GM12878 (cell line): ENCODE measurements around the gene MRPL1. TPM values are rescaled to one million over a fixed set of nuclear protein-coding genes. Genes with fewer than 3 reads are reported as not detected.

Experiments used
- ATAC-seq: fragments of 200-7000 bp; cut with Tn5 transposase; 3 replicates; pipeline ENCODE4 v1.9.1; 2020; ENCODE audit warnings: mild to moderate bottlenecking, moderate library complexity
- BruUV-seq: library from RNA; stranded (reverse); fragments of 400-500 nt; replicated peaks from 2 replicates; lab custom pipeline; 2021; lab: Mats Ljungman, UMichigan
- CTCF ChIA-PET: fragments of 300-600 bp; sonication (Branson Sonifier 250); formaldehyde crosslinking; extraction: SDS; loops from one replicate; lab custom pipeline; 2021; ENCODE audit warnings: inconsistent platforms; lab: Yijun Ruan, JAX
- POLR2A ChIA-PET: fragments of 350-600 bp; formaldehyde crosslinking; extraction: SDS; loops from one replicate; lab custom pipeline; 2021; ENCODE audit warnings: inconsistent platforms; lab: Charles Lee
- RAD21 ChIA-PET: fragments of 300-600 bp; sonication (Branson Sonifier 250); formaldehyde crosslinking; loops from one replicate; lab custom pipeline; 2023; ENCODE audit warnings: antibody characterized with exemption; ENCODE audit not compliant: unreplicated experiment; lab: Charles Lee
- SMC1A ChIA-PET: fragments of 300-600 bp; sonication (Branson Sonifier 250); formaldehyde crosslinking; loops from one replicate; lab custom pipeline; 2023; ENCODE audit not compliant: unreplicated experiment, uncharacterized antibody; lab: Charles Lee
- DNase-seq: peaks from one replicate; pipeline ENCODE4 v3.0.0-alpha.2; 2011; ENCODE audit warnings: low read depth, low spot score
- FAIRE-seq: peaks from 3 replicates; lab custom pipeline; 2011; peaks lifted over from hg19 to GRCh38; lab: Jason Lieb, UNC
- H2AFZ ChIP-seq: 2 replicates; pipeline ENCODE4 v1.6.0; 2011; ENCODE audit warnings: low read depth, low read length, control low read depth; ENCODE audit not compliant: control insufficient read depth
- H3K27ac ChIP-seq: 2 replicates; pipeline ENCODE4 v1.5.1; 2011; ENCODE audit warnings: control low read depth; ENCODE audit not compliant: control insufficient read depth, insufficient read depth
- H3K27me3 ChIP-seq, 2 experiments: replicated peaks in 1 of 2; 2 replicates each; pipeline versions ENCODE4 v1.6.0 to v1.6.1; 2011; ENCODE audit warnings: low read length in 1 of 2; ENCODE audit not compliant: control insufficient read depth in 2 of 2, insufficient read depth in 2 of 2
- H3K36me3 ChIP-seq, 2 experiments: 2 replicates each; pipeline ENCODE4 v1.5.1; 2011; ENCODE audit warnings: low read length in 1 of 2; ENCODE audit not compliant: control insufficient read depth in 2 of 2, insufficient read depth in 2 of 2
- H3K4me1 ChIP-seq: 2 replicates; pipeline ENCODE4 v1.6.1; 2011; ENCODE audit warnings: mild to moderate bottlenecking, low read length, moderate library complexity, mixed read lengths; ENCODE audit not compliant: control insufficient read depth, insufficient read depth
- H3K4me2 ChIP-seq: 2 replicates; pipeline ENCODE4 v1.6.0; 2011; ENCODE audit warnings: control low read depth; ENCODE audit not compliant: control insufficient read depth, insufficient read depth
- H3K4me3 ChIP-seq: fragments of 200-600 bp; sonication (generic); 2 replicates; pipeline ENCODE4 v1.5.1; 2016
- H3K79me2 ChIP-seq: 2 replicates; pipeline ENCODE4 v1.6.0; 2011; ENCODE audit warnings: low read length; ENCODE audit not compliant: control insufficient read depth, insufficient read depth
- H3K9ac ChIP-seq: 2 replicates; pipeline ENCODE4 v1.8.0; 2011; ENCODE audit warnings: low read length, control low read depth, mixed read lengths; ENCODE audit not compliant: control insufficient read depth, insufficient read depth
- H3K9me3 ChIP-seq: replicated peaks from 3 replicates; pipeline ENCODE4 v1.5.1; 2011; ENCODE audit warnings: mild to moderate bottlenecking, low read length; ENCODE audit not compliant: control insufficient read depth, insufficient read depth
- H4K20me1 ChIP-seq: 2 replicates; pipeline ENCODE4 v1.6.0; 2011; ENCODE audit not compliant: control insufficient read depth, insufficient read depth
- ATF2 ChIP-seq: IDR thresholded peaks from 2 replicates; pipeline ENCODE4 v1.6.1; 2012; ENCODE audit warnings: low read length, inconsistent platforms
- BRCA1 ChIP-seq: IDR thresholded peaks from 2 replicates; pipeline ENCODE4 v1.6.1; 2011; ENCODE audit warnings: low read depth, low read length, improper control_type of control experiment
- IKZF2 ChIP-seq, 2 experiments: fragments of 450-650 bp; IDR thresholded peaks; 2 replicates each; pipeline ENCODE4 v1.6.1; 2017; ENCODE audit warnings: mild to moderate bottlenecking in 2 of 2, moderate library complexity in 2 of 2
- SIX5 ChIP-seq: IDR thresholded peaks from 2 replicates; pipeline ENCODE4 v1.6.1; 2011; ENCODE audit warnings: mild to moderate bottlenecking, low read depth, low read length, moderate library complexity; ENCODE audit not compliant: severe bottlenecking
- SUZ12 ChIP-seq: fragments of 200-600 bp; sonication (generic); IDR thresholded peaks from one replicate; pipeline ENCODE4 v1.6.1; 2018; ENCODE audit warnings: antibody characterized with exemption, mild to moderate bottlenecking; ENCODE audit not compliant: unreplicated experiment
- WGBS: methylation state at CpG from one replicate; pipeline ENCODE4 v1.1.6; 2016; ENCODE audit warnings: low lambda C conversion rate; ENCODE audit not compliant: insufficient replicate concordance, insufficient coverage; ENCODE audit errors: missing lambda C conversion rate; 5-methylcytosine and 5-hydroxymethylcytosine counted together
- in situ Hi-C: fragments of 300-500 bp; cut with MboI; formaldehyde crosslinking; loops from 9 replicates; pipeline ENCODE4 v1.14.3; 2018; ENCODE audit warnings: mixed read lengths
- intact Hi-C: fragments of 100-400 bp; cut with micrococcal nuclease; formaldehyde crosslinking; loops from one replicate; pipeline ENCODE4 v1.14.2; 2022; ENCODE audit not compliant: unreplicated experiment
- polyA plus RNA-seq, 11 experiments: library from polyadenylated mRNA; depleted of rRNA in 4 of 11; unstranded in 6 of 11; stranded (reverse) in 5 of 11; fragments of >200 nt; fragmentation: Nextera tagmentation in 4 of 11; fragmentation: Illumina TruSeq in 1 of 11; extraction: Ambion mirVana in 4 of 11; extraction: Trizol in 1 of 11; gene quantifications; 1 replicate in 1 of 11; 2 replicates in 10 of 11; pipeline versions ENCODE4 v1.2.1 to v1.2.3, GENCODE V29; 2011 to 2016; ENCODE audit warnings: inconsistent platforms in 2 of 11, missing spikeins in 2 of 11, low read depth in 1 of 11
- total RNA-seq, 4 experiments: library from RNA; depleted of rRNA in 3 of 4; stranded (reverse); fragments of >200 nt in 3 of 4; fragmentation: Illumina TruSeq in 1 of 4; extraction: Trizol in 1 of 4; gene quantifications; 2 replicates each; pipeline versions ENCODE4 v1.2.1 to v1.2.3, GENCODE V29; 2013 to 2021
- TF ChIP-seq, protein P1 (sequence below): fragments of 450-650 bp; IDR thresholded peaks from 2 replicates; pipeline ENCODE4 v1.6.1; 2016; ENCODE audit warnings: mild to moderate bottlenecking

Gene MRPL1
- total and polyA plus RNA-seq, 10 of the 15 experiments (the other 5 are each of a cell fraction or from before 2014, with no cell fraction given) = 20.2 to 35.7 (median 28.2) TPM

- WGBS = 94% methylated on average over 1 of the region's 1 CpG
Observed at GRCh38 chr4:77938560-77938959, 75.9 kb downstream of the MRPL1 start.

More at GRCh38 chr4:77938560-77938959, 75.9 kb downstream of the MRPL1 start:
- no TSS peak for BruUV-seq
- in situ Hi-C loops = no loop called here
- Histone ChIP-seq H3K4me1 (no peaks in the 10 kb centered on the region), H3K4me3 (no peak overlapping the region), H4K20me1 (no peaks in the 10 kb centered on the region), H3K36me3 (no peaks in the 10 kb centered on the region), H3K9me3 (no peaks in the 10 kb centered on the region), H3K4me2 (no peak overlapping the region), H2AFZ (no peak overlapping the region), H3K27ac (no peak overlapping the region), H3K27me3 (no peaks in the 10 kb centered on the region), H3K79me2 (no peaks in the 10 kb centered on the region), H3K9ac (no peak overlapping the region)
- no peak for ATAC-seq
- intact Hi-C loops = no loop called here
- DNase-seq = no peak
- CTCF ChIA-PET = interaction anchor here (1.2 kb wide), 1 partner anchor 15 kb away, joined by 4 read pairs; no protein-coding TSS in a partner anchor
- SMC1A ChIA-PET = interaction anchor here (1.6 kb wide), 1 partner anchor 11 kb away, joined by 3 read pairs; no protein-coding TSS in a partner anchor
- FAIRE-seq = no peak
- no peak for TF ChIP-seq IKZF2 (IDR thresholded peaks at IDR 0.05)
- no peak for TF ChIP-seq BRCA1
- no peak for TF ChIP-seq ATF2
- no peak for TF ChIP-seq SUZ12
- TF ChIP-seq, protein P1, sequence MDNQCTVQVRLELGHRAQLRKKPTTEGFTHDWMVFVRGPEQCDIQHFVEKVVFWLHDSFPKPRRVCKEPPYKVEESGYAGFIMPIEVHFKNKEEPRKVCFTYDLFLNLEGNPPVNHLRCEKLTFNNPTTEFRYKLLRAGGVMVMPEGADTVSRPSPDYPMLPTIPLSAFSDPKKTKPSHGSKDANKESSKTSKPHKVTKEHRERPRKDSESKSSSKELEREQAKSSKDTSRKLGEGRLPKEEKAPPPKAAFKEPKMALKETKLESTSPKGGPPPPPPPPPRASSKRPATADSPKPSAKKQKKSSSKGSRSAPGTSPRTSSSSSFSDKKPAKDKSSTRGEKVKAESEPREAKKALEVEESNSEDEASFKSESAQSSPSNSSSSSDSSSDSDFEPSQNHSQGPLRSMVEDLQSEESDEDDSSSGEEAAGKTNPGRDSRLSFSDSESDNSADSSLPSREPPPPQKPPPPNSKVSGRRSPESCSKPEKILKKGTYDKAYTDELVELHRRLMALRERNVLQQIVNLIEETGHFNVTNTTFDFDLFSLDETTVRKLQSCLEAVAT = no peak
- TF ChIP-seq SIX5 = no peak
- RAD21 ChIA-PET = no interaction called here
- POLR2A ChIA-PET = no interaction called here
